GM23338 (cell line): ENCODE measurements around the gene CD300A. TPM values are rescaled to one million over a fixed set of nuclear protein-coding genes. Genes with fewer than 3 reads are reported as not detected.

Experiments used
- ATAC-seq: fragments of 200-7000 bp; cut with Tn5 transposase; 3 replicates; pipeline ENCODE4 v1.9.1; 2020
- DNase-seq: peaks from one replicate; pipeline ENCODE4 v3.0.0-alpha.2; 2015; ENCODE audit warnings: low spot score
- H2AFZ ChIP-seq: fragments of 200-600 bp; sonication (generic); 2 replicates; pipeline ENCODE4 v1.8.0; 2016; ENCODE audit warnings: antibody characterized with exemption, mild to moderate bottlenecking, moderate library complexity
- H3F3A ChIP-seq: fragments of 200-600 bp; sonication (generic); replicated peaks from 2 replicates; pipeline ENCODE4 v1.8.0; 2017; ENCODE audit warnings: antibody characterized with exemption, mixed run types, low read depth
- H3K27ac ChIP-seq: fragments of 200-600 bp; sonication (generic); 2 replicates; pipeline ENCODE4 v1.6.1; 2016; ENCODE audit warnings: low read depth
- H3K27me3 ChIP-seq: fragments of 200-600 bp; sonication (generic); 2 replicates; pipeline ENCODE4 v1.8.0; 2016; ENCODE audit warnings: mild to moderate bottlenecking, mixed run types, moderate library complexity; ENCODE audit not compliant: insufficient read depth
- H3K36me3 ChIP-seq: fragments of 200-600 bp; sonication (generic); 2 replicates; pipeline ENCODE4 v1.8.0; 2016; ENCODE audit warnings: mild to moderate bottlenecking; ENCODE audit not compliant: insufficient read depth
- H3K4me1 ChIP-seq: fragments of 200-600 bp; sonication (generic); 2 replicates; pipeline ENCODE4 v1.8.0; 2016; ENCODE audit warnings: mild to moderate bottlenecking, moderate library complexity; ENCODE audit not compliant: insufficient read depth
- H3K4me2 ChIP-seq: fragments of 200-600 bp; sonication (generic); 2 replicates; pipeline ENCODE4 v1.7.1; 2017; ENCODE audit warnings: mixed run types
- H3K4me3 ChIP-seq: fragments of 200-600 bp; sonication (generic); 2 replicates; pipeline ENCODE4 v1.6.1; 2016; ENCODE audit warnings: mixed run types
- H3K79me2 ChIP-seq: fragments of 200-600 bp; sonication (generic); replicated peaks from 2 replicates; pipeline ENCODE4 v1.8.0; 2017; ENCODE audit warnings: mild to moderate bottlenecking; ENCODE audit not compliant: insufficient read depth
- H3K9me2 ChIP-seq: fragments of 200-600 bp; sonication (generic); 2 replicates; pipeline ENCODE4 v1.8.0; 2017; ENCODE audit not compliant: insufficient read depth
- H4K20me1 ChIP-seq: fragments of 200-600 bp; sonication (generic); replicated peaks from 2 replicates; pipeline ENCODE4 v1.8.0; 2017; ENCODE audit warnings: mild to moderate bottlenecking; ENCODE audit not compliant: insufficient read depth
- H3K27ac Mint-ChIP-seq: 2 replicates; pipeline ENCODE4 v1.8.0; 2020; ENCODE audit warnings: inconsistent platforms, mild to moderate bottlenecking, moderate library complexity, mixed read lengths
- H3K27me3 Mint-ChIP-seq: 3 replicates; pipeline ENCODE4 v1.8.0; 2022; ENCODE audit warnings: low read depth, mild to moderate bottlenecking, moderate library complexity, mixed read lengths, inconsistent platforms; ENCODE audit not compliant: insufficient read depth, poor library complexity
- H3K36me3 Mint-ChIP-seq: 3 replicates; pipeline ENCODE4 v1.8.0; 2021; ENCODE audit warnings: low read depth, mild to moderate bottlenecking, inconsistent platforms, moderate library complexity, mixed read lengths
- H3K4me1 Mint-ChIP-seq: 3 replicates; pipeline ENCODE4 v1.8.0; 2020; ENCODE audit warnings: mild to moderate bottlenecking, inconsistent platforms, mixed read lengths
- H3K4me3 Mint-ChIP-seq: 3 replicates; pipeline ENCODE4 v1.8.0; 2021; ENCODE audit warnings: moderate library complexity, mild to moderate bottlenecking, inconsistent platforms, mixed read lengths
- H3K9me3 Mint-ChIP-seq: 3 replicates; pipeline ENCODE4 v1.8.0; 2020; ENCODE audit warnings: moderate library complexity, mild to moderate bottlenecking, inconsistent platforms, mixed read lengths
- EZH2phosphoT487 ChIP-seq: fragments of 200-600 bp; sonication (generic); IDR thresholded peaks from one replicate; pipeline ENCODE4 v1.8.1; 2018; ENCODE audit warnings: antibody characterized with exemption; ENCODE audit not compliant: unreplicated experiment
- JUNB ChIP-seq: IDR thresholded peaks from one replicate; pipeline ENCODE4 v1.6.1; 2016; ENCODE audit warnings: antibody characterized with exemption; ENCODE audit not compliant: unreplicated experiment
- NANOG ChIP-seq: IDR thresholded peaks from 2 replicates; pipeline ENCODE4 v1.6.1; 2016; ENCODE audit warnings: antibody characterized with exemption, borderline replicate concordance
- POLR2AphosphoS5 ChIP-seq: IDR thresholded peaks from 2 replicates; pipeline ENCODE4 v1.6.1; 2016; ENCODE audit warnings: antibody characterized with exemption, low read depth
- ZNF114 ChIP-seq: fragments of 250-450 bp; sonication (Bioruptor Pico); IDR thresholded peaks from 2 replicates; pipeline ENCODE4 v1.5.0; 2020; ENCODE audit warnings: mild to moderate bottlenecking, moderate library complexity
- ZNF331 ChIP-seq: fragments of 250-450 bp; sonication (Bioruptor Pico); IDR thresholded peaks from 2 replicates; pipeline ENCODE4 v1.5.0; 2020; ENCODE audit warnings: low read depth, mild to moderate bottlenecking, moderate library complexity
- polyA plus RNA-seq: library from polyadenylated mRNA; unstranded; fragments of >200 nt; fragmentation: Nextera tagmentation; extraction: Ambion mirVana; gene quantifications from 2 replicates; pipeline ENCODE4 v1.2.1, GENCODE V29; 2016
- total RNA-seq: library from RNA; depleted of rRNA; stranded (reverse); fragments of >200 nt; shearing (Covaris generic); gene quantifications from 2 replicates; pipeline ENCODE4 v1.2.3, GENCODE V29; 2014
- TF ChIP-seq, protein P1 (sequence below): IDR thresholded peaks from 2 replicates; pipeline ENCODE4 v1.6.1; 2016; ENCODE audit warnings: antibody characterized with exemption
- TF ChIP-seq, protein P2 (sequence below): IDR thresholded peaks from one replicate; pipeline ENCODE4 v1.6.1; 2018; ENCODE audit warnings: antibody characterized with exemption; ENCODE audit not compliant: unreplicated experiment
- TF ChIP-seq, protein P3 (sequence below): fragments of 250-450 bp; sonication (Bioruptor Pico); IDR thresholded peaks from 2 replicates; pipeline ENCODE4 v1.5.0; 2020; ENCODE audit warnings: mild to moderate bottlenecking, moderate library complexity

Gene CD300A
- total and polyA plus RNA-seq, 2 experiments from 2014 or later: 0.37 to 0.45 TPM

DNA sequence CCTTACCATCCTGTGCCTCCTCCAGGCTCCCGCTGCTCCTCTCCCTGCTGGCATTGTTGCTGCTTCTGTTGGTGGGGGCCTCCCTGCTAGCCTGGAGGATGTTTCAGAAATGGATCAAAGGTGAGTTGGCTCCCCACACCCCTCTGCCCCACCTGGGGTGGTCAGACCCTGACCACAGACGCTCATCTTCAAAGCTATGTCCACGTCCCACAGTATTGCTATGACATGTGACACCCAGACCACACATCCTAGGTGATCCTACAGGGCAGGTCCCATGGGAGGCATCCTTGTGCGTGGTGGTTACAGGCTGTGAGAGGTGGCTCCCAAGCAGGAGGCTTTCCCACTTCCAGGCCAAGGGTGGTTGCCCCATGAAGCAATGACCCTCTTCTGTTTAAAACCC is 11.0 kb downstream of the CD300A start:
- H3K4me1 ChIP-seq: no peaks in the 10 kb centered on the region
- H3K79me2 ChIP-seq: no peaks in the 10 kb centered on the region
- H3K4me1 Mint-ChIP-seq: peaks cover 3% of the 10 kb centered on the region; the same call in 2 of the 3 replicates
- H3K27me3 Mint-ChIP-seq: peaks cover 5% of the 10 kb centered on the region
- no peak overlapping the region for H3K4me3 Mint-ChIP-seq
- no peaks in the 10 kb centered on the region for H3K36me3 ChIP-seq
- H4K20me1 ChIP-seq: no peaks in the 10 kb centered on the region
- DNase-seq (no peak), ATAC-seq (no peak)
- H3K9me2 ChIP-seq: no peaks in the 10 kb centered on the region
- H3K9me3 Mint-ChIP-seq: peaks cover 29% of the 10 kb centered on the region
- H3F3A ChIP-seq: no peaks in the 10 kb centered on the region
- no peak overlapping the region for H3K27ac ChIP-seq
- no peak for TF ChIP-seq ZNF331 (CRISPR knock-in tag)
- TF ChIP-seq, protein P1, sequence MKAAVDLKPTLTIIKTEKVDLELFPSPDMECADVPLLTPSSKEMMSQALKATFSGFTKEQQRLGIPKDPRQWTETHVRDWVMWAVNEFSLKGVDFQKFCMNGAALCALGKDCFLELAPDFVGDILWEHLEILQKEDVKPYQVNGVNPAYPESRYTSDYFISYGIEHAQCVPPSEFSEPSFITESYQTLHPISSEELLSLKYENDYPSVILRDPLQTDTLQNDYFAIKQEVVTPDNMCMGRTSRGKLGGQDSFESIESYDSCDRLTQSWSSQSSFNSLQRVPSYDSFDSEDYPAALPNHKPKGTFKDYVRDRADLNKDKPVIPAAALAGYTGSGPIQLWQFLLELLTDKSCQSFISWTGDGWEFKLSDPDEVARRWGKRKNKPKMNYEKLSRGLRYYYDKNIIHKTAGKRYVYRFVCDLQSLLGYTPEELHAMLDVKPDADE: no peak
- no peak for TF ChIP-seq JUNB
- TF ChIP-seq, protein P2, sequence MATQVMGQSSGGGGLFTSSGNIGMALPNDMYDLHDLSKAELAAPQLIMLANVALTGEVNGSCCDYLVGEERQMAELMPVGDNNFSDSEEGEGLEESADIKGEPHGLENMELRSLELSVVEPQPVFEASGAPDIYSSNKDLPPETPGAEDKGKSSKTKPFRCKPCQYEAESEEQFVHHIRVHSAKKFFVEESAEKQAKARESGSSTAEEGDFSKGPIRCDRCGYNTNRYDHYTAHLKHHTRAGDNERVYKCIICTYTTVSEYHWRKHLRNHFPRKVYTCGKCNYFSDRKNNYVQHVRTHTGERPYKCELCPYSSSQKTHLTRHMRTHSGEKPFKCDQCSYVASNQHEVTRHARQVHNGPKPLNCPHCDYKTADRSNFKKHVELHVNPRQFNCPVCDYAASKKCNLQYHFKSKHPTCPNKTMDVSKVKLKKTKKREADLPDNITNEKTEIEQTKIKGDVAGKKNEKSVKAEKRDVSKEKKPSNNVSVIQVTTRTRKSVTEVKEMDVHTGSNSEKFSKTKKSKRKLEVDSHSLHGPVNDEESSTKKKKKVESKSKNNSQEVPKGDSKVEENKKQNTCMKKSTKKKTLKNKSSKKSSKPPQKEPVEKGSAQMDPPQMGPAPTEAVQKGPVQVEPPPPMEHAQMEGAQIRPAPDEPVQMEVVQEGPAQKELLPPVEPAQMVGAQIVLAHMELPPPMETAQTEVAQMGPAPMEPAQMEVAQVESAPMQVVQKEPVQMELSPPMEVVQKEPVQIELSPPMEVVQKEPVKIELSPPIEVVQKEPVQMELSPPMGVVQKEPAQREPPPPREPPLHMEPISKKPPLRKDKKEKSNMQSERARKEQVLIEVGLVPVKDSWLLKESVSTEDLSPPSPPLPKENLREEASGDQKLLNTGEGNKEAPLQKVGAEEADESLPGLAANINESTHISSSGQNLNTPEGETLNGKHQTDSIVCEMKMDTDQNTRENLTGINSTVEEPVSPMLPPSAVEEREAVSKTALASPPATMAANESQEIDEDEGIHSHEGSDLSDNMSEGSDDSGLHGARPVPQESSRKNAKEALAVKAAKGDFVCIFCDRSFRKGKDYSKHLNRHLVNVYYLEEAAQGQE: no peak
- TF ChIP-seq, protein P3, sequence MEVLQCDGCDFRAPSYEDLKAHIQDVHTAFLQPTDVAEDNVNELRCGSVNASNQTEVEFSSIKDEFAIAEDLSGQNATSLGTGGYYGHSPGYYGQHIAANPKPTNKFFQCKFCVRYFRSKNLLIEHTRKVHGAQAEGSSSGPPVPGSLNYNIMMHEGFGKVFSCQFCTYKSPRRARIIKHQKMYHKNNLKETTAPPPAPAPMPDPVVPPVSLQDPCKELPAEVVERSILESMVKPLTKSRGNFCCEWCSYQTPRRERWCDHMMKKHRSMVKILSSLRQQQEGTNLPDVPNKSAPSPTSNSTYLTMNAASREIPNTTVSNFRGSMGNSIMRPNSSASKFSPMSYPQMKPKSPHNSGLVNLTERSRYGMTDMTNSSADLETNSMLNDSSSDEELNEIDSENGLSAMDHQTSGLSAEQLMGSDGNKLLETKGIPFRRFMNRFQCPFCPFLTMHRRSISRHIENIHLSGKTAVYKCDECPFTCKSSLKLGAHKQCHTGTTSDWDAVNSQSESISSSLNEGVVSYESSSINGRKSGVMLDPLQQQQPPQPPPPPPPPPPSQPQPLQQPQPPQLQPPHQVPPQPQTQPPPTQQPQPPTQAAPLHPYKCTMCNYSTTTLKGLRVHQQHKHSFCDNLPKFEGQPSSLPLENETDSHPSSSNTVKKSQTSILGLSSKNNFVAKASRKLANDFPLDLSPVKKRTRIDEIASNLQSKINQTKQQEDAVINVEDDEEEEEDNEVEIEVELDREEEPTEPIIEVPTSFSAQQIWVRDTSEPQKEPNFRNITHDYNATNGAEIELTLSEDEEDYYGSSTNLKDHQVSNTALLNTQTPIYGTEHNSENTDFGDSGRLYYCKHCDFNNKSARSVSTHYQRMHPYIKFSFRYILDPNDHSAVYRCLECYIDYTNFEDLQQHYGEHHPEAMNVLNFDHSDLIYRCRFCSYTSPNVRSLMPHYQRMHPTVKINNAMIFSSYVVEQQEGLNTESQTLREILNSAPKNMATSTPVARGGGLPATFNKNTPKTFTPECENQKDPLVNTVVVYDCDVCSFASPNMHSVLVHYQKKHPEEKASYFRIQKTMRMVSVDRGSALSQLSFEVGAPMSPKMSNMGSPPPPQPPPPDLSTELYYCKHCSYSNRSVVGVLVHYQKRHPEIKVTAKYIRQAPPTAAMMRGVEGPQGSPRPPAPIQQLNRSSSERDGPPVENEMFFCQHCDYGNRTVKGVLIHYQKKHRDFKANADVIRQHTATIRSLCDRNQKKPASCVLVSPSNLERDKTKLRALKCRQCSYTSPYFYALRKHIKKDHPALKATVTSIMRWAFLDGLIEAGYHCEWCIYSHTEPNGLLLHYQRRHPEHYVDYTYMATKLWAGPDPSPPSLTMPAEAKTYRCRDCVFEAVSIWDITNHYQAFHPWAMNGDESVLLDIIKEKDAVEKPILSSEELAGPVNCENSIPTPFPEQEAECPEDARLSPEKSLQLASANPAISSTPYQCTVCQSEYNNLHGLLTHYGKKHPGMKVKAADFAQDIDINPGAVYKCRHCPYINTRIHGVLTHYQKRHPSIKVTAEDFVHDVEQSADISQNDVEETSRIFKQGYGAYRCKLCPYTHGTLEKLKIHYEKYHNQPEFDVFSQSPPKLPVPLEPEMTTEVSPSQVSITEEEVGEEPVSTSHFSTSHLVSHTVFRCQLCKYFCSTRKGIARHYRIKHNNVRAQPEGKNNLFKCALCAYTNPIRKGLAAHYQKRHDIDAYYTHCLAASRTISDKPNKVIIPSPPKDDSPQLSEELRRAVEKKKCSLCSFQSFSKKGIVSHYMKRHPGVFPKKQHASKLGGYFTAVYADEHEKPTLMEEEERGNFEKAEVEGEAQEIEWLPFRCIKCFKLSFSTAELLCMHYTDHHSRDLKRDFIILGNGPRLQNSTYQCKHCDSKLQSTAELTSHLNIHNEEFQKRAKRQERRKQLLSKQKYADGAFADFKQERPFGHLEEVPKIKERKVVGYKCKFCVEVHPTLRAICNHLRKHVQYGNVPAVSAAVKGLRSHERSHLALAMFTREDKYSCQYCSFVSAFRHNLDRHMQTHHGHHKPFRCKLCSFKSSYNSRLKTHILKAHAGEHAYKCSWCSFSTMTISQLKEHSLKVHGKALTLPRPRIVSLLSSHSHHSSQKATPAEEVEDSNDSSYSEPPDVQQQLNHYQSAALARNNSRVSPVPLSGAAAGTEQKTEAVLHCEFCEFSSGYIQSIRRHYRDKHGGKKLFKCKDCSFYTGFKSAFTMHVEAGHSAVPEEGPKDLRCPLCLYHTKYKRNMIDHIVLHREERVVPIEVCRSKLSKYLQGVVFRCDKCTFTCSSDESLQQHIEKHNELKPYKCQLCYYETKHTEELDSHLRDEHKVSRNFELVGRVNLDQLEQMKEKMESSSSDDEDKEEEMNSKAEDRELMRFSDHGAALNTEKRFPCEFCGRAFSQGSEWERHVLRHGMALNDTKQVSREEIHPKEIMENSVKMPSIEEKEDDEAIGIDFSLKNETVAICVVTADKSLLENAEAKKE: no peak
- TF ChIP-seq EZH2phosphoT487: no peak
- TF ChIP-seq NANOG: no peak
- TF ChIP-seq ZNF114: no peak
- no peak for TF ChIP-seq POLR2AphosphoS5
- H3K27ac Mint-ChIP-seq: no peak overlapping the region
- H3K27me3 ChIP-seq: no peaks in the 10 kb centered on the region
- H2AFZ ChIP-seq: no peak overlapping the region
- no peak overlapping the region for H3K4me3 ChIP-seq
- H3K4me2 ChIP-seq: no peak overlapping the region
- H3K36me3 Mint-ChIP-seq: peaks cover 10% of the 10 kb centered on the region; the same call in 2 of the 3 replicates
